ENCODE data around the gene SPRY4. TPM values are rescaled to one million over a fixed set of nuclear protein-coding genes. Genes with fewer than 3 reads are reported as not detected.

Gene SPRY4
- total RNA-seq, 1 donor from 2014 or later = 0.23 TPM

GRCh38 chr5:142296914-142297417, 27.9 kb downstream of the SPRY4 start:
- intact Hi-C loops (cut with micrococcal nuclease) = no loop called here

- intact Hi-C loops (cut with micrococcal nuclease) = no loop called here
Measured at GRCh38 chr5:142295960-142296860, 28.6 kb downstream of the SPRY4 start.

- intact Hi-C loops (cut with micrococcal nuclease) = no loop called here
Measured at GRCh38 chr5:142295084-142295758, 29.6 kb downstream of the SPRY4 start.

DNA sequence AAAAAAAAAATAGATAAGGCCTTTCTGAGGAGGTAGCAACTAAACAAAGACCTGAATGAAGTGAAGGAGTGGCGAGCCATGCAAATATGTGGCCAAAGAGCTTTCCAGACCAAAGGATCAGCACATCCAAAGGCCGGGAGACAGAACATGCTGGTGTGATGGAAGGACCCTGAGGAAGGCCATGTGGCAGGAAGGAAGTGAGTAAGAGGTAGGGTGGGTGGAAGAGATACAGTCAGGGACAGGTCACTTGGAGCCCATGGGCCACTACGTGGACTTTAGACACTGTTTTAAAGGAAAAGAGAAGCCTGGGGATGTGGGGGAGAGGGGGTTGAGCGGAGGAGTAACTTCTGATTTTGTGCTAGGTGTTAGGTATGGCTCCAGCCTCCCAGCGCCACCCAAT, 31.3 kb downstream of the SPRY4 start:
- intact Hi-C loops (cut with micrococcal nuclease) = no loop called here

DNA sequence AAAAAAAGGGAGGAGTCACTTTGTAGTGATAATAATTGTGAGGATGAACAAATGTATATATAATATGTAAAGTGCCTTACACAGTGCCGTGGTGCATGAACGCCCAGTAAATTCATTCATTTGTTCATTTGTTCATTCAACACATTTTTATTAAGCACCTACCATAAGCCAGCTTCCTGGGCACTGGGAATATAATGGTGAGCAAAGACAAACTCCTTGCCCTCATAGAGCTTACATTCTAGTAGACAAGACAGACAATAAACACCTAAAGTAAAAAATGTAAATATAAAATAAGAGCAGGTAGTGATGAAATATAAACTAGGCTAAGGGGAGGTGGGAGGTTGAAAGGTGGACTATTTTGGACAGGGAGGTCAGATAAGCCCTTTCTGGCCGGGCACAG, 32.0 kb downstream of the SPRY4 start:
- intact Hi-C loops (cut with micrococcal nuclease) = no loop called here

GRCh38 chr5:142292249-142292648, 32.6 kb downstream of the SPRY4 start:
- intact Hi-C loops (cut with micrococcal nuclease) = no loop called here

GRCh38 chr5:142290577-142291299, 34.1 kb downstream of the SPRY4 start:
- intact Hi-C loops (cut with micrococcal nuclease) = no loop called here

GRCh38 chr5:142289708-142290576, 34.9 kb downstream of the SPRY4 start:
- intact Hi-C loops (cut with micrococcal nuclease) = no loop called here

GRCh38 chr5:142287973-142288313, 36.9 kb downstream of the SPRY4 start:
- intact Hi-C loops (cut with micrococcal nuclease) = no loop called here

GRCh38 chr5:142287096-142287972, 37.5 kb downstream of the SPRY4 start:
- intact Hi-C loops (cut with micrococcal nuclease) = no loop called here

GRCh38 chr5:142286111-142286510, 38.7 kb downstream of the SPRY4 start:
- intact Hi-C loops (cut with micrococcal nuclease) = no loop called here

- intact Hi-C loops (cut with micrococcal nuclease) = no loop called here
Measured at GRCh38 chr5:142283304-142283703, 41.5 kb downstream of the SPRY4 start.

DNA sequence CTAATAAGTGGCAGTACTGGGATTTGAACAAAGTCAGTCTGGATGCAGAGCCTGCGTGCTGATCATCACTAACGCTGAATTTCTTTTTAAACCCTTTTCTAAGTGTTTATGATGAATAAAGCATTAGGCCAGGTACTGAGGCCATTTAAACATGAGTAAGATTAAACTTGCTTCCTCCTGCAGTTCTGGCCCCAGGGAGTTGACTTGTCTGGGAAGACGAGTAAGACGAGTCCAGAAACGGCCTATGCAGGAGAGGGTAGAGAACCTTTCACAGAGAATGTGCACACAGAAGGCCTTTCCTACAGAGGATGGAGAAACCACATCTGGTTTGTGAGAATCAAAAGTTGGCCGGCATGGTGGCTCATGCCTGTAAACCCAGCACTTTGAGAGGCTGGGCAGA, 42.9 kb downstream of the SPRY4 start:
- intact Hi-C loops (cut with micrococcal nuclease) = no loop called here

DNA sequence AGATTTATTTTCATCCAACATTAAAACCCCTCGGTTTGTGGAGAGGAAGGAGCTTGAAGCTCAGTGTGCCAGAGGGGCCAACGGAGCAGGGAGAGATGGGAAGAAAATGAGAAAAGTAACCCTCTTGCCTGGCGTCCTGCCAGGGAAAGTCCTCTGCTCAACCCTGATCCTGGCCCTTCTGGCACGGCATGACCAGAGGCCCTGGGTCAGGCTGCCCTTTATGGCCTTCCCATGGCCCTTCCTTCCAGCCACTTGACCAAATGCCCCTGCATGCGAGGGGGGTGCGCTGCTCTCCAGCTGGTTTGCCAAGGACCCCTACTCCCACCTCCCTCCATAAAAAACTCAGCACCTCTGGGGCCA, 43.8 kb downstream of the SPRY4 start:
- intact Hi-C loops (cut with micrococcal nuclease) = no loop called here

DNA sequence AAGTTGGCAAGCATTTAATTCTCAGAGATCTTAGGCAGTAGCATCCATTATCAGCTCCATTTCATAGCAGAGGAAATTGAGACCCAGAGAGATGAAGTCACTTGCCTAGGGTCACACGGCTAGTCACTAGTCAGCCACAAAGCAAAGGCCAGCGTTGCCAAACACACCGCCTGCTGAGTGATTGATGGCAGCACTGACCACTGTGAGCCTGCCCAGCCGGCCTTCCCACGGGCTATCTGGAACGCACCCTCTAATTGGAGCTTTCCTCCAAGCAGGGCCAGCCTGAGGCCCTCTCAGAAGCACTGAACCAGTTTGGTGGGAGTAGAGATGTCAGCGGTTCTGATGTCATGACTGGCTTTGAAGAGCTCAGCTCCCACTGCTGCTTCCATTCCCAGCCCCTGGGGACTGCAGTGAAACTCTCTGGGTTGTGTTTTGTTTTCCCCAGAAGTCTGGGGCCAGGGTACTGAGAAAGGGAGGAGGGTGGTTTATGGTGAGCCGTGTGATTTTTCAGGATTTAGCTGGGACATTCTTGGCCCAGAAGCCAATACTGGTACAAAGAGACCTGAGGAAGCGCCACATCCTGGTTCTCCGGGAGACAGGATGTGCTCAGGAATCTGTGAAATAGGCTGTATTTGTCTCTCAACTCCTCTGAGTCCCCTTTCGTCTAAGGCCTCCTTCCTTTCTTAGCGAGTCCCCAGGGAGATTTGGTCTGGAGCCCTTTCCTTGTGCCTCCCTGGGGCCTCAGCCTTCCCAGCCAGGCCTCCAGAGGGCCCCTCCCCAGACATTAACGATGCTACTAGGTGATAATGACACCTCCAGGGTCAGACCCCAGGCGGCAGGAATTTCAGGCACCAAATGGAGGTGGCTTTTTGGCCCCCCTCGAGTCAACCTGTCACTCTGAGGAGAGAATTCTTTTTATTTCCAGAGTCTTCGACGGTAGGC, 44.5 kb downstream of the SPRY4 start:
- intact Hi-C loops (cut with micrococcal nuclease) = no loop called here

DNA sequence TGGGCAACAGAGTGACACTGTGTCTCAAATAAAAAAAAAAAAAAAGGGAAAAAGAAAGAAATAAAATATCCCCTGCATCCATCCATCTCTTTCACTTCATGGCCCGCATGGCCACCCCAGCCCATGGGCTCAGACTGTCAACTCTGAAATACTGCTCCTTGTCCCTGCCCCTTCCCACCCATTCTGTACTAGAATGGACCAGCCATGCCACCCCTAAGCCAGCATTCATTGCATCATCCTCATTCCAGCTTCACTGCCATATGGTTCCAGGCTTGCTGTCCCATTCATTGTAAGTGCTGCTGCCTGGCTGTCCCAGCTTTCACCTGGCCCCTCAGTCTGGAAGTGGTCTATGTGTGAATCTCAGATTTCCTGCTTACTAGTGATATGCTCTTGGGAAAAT, 46.2 kb downstream of the SPRY4 start:
- intact Hi-C loops (cut with micrococcal nuclease) = no loop called here

DNA sequence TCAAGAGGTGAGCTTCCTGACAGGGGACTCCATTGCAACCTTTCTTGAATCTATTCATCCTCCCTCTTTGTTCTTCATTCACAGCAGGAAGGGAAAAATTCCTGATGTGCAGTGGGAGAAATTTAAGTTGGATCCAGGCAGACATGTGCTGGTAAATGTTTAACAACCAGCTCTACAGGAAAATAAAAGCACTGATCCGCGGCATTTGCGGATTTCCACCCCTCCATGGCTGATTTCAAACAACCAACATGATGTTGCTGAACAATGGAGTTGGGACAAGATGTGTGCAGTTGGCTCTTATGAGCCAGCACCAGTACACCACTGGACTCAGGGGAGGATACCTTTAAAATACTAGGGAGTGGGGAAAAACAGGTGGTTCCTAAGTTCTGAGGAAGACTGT, 47.0 kb downstream of the SPRY4 start:
- intact Hi-C loops (cut with micrococcal nuclease) = no loop called here

DNA sequence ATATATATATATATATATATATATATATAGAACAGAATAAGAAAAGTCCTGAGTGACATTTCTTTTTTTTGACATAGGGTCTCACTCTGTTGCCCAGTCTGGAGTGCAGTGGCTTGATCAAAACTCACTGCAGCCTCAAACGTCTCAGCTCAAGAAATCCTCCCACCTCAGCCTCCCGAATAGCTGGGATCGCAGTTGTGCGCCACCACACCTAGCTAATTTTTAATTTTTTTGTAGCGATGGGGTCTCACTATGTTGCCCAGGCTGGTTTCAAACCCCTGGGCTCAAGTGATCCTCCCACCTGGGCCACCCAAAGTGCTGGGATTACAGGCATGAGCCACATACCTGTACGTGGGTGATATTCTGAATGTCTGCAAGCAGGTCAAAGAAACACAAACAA, 48.3 kb downstream of the SPRY4 start:
- intact Hi-C loops (cut with micrococcal nuclease) = no loop called here

DNA sequence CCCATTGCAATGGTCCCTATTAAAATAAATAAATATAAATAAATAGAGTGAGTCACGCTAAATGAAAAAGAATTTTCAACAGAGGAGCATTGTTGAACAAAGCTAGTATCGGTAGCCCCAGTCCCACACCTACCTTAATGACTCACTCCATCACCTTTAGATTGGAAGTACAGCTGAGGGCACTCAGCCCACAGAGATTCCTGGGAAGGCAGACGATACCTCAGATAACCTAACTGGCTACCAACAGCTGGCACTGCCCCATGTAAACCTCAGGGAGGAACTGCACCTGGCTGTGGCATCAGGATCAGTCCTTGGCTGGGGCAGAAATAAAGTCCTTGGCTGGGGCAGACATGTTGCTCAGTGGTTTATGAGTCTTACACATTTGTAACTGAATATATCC, 49.3 kb downstream of the SPRY4 start:
- intact Hi-C loops (cut with micrococcal nuclease) = no loop called here

Data from T-helper 2 cell treated with Interferon-gamma antibody and Interleukin-4, amounts not matched to agents 100 ng/mL and 5 ng/mL, for 36 hours (primary cell).